Measurements from ENCODE around the gene P2RX6. TPM values are rescaled to one million over a fixed set of nuclear protein-coding genes. Genes with fewer than 3 reads are reported as not detected.

The P2RX6 gene
- total RNA-seq, 6 experiments from 2014 or later: 0.09 to 1.4 (median 0.42) TPM; not detected in 1

DNA sequence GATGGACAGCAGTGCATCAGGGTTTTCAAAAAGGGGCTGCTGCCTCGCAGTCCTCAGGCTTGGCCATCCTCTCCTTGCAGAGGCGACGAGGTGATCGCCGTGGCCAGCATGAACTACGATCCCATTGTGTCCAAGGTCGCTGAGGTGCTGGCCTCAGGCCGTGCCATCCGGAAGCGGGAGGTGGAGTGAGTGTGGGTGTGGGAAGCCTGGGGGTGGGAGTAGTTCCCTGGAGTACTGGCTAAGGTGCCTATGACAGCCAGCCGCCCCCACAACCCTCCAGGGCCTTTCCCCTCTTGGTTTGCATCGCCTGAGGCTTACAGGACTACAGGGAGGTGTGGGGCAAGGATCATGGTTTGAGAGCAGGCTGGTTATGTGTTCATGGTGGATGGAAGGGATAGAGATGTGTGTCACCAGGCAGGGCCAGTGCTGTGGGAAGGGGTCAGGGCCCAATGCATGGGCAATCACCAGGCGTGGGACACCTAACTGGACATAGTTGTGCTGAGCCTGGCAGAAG lies 35.0 kb upstream of the P2RX6 start:
- peak overlapping the region; percentile 7 to 33 (median 25) for H3K4me3 ChIP-seq
- no peaks in the 10 kb centered on the region for H3K9me3 ChIP-seq
- ATAC-seq: peak in 2 of 4 donors; percentile 10 to 25
- WGBS (ENCODE audit: insufficient coverage, low coverage, low lambda C conversion rate, missing lambda C conversion rate): 0% methylated on average over 1 of the region's 13 CpGs
- H3K27ac ChIP-seq: peak overlapping the region in 1 of 3 donors; percentile 13
- TF ChIP-seq, protein P1, sequence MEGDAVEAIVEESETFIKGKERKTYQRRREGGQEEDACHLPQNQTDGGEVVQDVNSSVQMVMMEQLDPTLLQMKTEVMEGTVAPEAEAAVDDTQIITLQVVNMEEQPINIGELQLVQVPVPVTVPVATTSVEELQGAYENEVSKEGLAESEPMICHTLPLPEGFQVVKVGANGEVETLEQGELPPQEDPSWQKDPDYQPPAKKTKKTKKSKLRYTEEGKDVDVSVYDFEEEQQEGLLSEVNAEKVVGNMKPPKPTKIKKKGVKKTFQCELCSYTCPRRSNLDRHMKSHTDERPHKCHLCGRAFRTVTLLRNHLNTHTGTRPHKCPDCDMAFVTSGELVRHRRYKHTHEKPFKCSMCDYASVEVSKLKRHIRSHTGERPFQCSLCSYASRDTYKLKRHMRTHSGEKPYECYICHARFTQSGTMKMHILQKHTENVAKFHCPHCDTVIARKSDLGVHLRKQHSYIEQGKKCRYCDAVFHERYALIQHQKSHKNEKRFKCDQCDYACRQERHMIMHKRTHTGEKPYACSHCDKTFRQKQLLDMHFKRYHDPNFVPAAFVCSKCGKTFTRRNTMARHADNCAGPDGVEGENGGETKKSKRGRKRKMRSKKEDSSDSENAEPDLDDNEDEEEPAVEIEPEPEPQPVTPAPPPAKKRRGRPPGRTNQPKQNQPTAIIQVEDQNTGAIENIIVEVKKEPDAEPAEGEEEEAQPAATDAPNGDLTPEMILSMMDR (IDR thresholded peaks at IDR 0.05): no peak
- no peak for TF ChIP-seq POLR2A (IDR thresholded peaks at IDR 0.05)
- peak in 2 of 3 donors; percentile 45 to 67 for DNase-seq
- H3K4me1 ChIP-seq: peaks cover 0 to 24% (median 5%) of the 10 kb centered on the region in 4 donors
- peaks cover 0 to 2% (median 0%) of the 10 kb centered on the region in 4 donors for H3K36me3 ChIP-seq
- H3K27me3 ChIP-seq: no peaks in the 10 kb centered on the region
- intact Hi-C loops (cut with DNase I): no loop called here

DNA sequence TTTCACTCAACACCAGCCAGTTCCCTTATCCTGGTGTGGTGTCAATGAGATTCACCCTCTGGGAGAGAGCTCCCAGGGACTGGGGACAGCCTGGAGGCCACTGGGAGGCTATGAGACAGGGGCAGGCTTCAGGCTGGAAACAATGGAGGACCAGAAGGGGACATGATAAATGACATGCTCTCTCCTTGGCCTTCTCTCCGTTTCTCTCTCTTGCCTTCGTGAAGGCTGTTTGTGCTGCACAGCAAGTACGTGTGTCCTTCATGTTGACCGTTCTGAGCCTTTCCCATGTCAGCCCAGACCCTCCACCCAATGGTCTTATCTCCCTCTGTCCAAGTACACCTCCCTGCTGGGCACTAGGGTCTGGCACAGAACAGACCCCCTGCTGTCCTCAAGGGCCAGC lies 34.4 kb upstream of the P2RX6 start:
- peaks cover 0 to 24% (median 5%) of the 10 kb centered on the region in 4 donors for H3K4me1 ChIP-seq
- ATAC-seq (no peak), DNase-seq (no peak)
- peaks cover 0 to 4% (median 0%) of the 10 kb centered on the region in 4 donors for H3K36me3 ChIP-seq
- intact Hi-C loops (cut with DNase I): no loop called here
- H3K9me3 ChIP-seq: no peaks in the 10 kb centered on the region
- H3K27ac ChIP-seq: no peak overlapping the region
- H3K4me3 ChIP-seq: no peak overlapping the region
- 100% methylated on average over 4 of the region's 4 CpGs for whole genome bisulfite sequencing (ENCODE audit: insufficient coverage, low coverage, low lambda C conversion rate, missing lambda C conversion rate)
- no peak for TF ChIP-seq POLR2A (IDR thresholded peaks at IDR 0.05)
- TF ChIP-seq, protein P1 (IDR thresholded peaks at IDR 0.05): no peak
- H3K27me3 ChIP-seq: no peaks in the 10 kb centered on the region

DNA sequence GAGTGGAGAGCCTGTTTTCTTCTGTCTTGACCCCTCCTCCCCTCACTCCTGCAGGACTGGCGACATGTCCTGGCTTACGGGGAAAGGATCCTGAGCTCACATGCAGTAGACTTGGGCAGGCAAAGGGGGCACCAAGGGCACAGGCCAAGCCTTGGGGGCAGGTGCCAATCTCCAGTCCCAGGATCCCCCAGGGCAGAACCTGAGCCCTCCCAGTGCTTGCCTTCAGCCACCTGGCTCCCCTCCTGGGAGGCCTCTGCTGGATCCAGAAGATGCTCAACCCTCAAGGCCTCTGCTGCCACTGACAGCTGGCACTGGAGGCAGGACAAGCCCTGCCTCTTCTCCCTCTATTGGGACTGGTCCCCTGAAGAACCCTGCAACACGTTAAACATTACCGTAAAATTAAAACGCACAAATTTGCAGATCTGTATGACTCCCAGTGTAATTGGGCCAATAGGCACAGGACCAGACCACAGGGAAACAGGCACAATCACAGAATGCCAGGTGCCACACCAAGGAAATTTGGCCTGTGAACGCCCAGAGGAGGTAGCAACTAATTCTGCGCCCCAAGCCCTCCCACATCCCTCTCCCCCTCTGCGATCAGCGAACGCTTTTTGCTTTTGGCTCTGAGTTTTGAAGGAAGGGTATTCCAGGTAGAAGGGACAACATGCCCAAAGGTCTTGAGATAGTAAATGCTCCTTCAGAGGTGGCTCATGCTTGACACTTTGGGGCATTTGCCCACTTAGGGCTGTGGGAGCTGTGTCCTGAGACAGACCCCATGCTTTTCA lies 33.8 kb upstream of the P2RX6 start:
- no peaks in the 10 kb centered on the region for H3K9me3 ChIP-seq
- H3K27me3 ChIP-seq: no peaks in the 10 kb centered on the region
- TF ChIP-seq, protein P1 (IDR thresholded peaks at IDR 0.05): no peak
- TF ChIP-seq POLR2A (IDR thresholded peaks at IDR 0.05): no peak
- intact Hi-C loops (cut with DNase I): no loop called here
- H3K27ac ChIP-seq: peak overlapping the region; percentile 85 to 87 (median 87)
- DNase-seq (no peak), ATAC-seq (no peak)
- peaks cover 0 to 24% (median 5%) of the 10 kb centered on the region in 4 donors for H3K4me1 ChIP-seq
- peaks cover 0 to 9% (median 0%) of the 10 kb centered on the region in 4 donors for H3K36me3 ChIP-seq
- WGBS (ENCODE audit: insufficient coverage, low coverage, low lambda C conversion rate, missing lambda C conversion rate): 40% methylated on average over 2 of the region's 10 CpGs
- peak overlapping the region; percentile 78 to 97 (median 96) for H3K4me3 ChIP-seq

DNA sequence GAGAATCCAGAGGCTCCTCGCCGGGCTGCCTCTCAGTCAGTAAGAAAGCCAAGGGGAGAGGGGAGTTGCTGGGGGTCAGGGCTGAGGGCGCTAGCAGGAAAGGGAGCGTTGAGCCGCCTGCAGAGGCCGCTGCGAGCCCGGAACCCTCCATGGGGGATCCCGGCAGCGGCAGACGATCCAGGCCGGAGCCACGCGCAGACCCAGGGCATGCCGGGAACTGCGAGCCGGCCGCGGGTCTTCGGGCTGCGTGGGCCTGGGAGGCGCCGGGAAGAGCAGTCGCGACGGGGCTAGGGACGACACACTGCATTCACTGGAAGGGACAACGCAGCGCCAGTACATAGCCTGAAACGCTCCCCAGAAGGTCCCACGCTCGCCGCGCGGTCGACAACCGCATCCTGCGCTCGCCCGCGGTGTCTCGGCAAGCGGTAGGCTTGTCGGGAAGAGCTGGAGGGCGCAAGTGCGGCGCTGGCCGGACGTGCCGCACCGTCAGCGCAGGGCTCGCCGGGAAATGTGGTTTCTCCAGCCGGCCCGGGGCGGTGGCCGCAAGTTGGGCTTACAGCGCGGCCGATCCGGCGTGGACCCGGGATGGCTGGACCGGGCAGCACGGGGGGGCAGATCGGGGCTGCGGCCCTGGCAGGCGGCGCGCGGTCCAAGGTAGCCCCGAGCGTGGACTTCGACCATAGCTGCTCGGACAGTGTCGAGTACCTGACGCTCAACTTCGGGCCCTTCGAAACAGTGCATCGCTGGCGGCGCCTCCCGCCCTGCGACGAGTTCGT lies 33.0 kb upstream of the P2RX6 start, which contains the start of gene LZTR1:
Gene LZTR1 (plus strand): TSS at position 511 of the 776 bp plus-strand sequence. CDS start 75 bp downstream, at position 586.
- TF ChIP-seq POLR2A (IDR thresholded peaks at IDR 0.05): peak; percentile 85
- TF ChIP-seq, protein P1 (IDR thresholded peaks at IDR 0.05): peak; percentile 23 to 49 (median 48)
- no peaks in the 10 kb centered on the region for H3K27me3 ChIP-seq
- peak; percentile 86 to 89 (median 87) for ATAC-seq
- intact Hi-C loops (cut with DNase I): no loop called here
- peaks cover 0 to 24% (median 5%) of the 10 kb centered on the region in 4 donors for H3K4me1 ChIP-seq
- peak within 1 kb of the TSS; percentile 78 to 97 (median 96) for H3K4me3 ChIP-seq
- DNase-seq: peak; percentile 91 to 93 (median 92)
- H3K9me3 ChIP-seq: no peaks in the 10 kb centered on the region
- H3K27ac ChIP-seq: peak within 1 kb of the TSS; percentile 85 to 87 (median 87)
- 0% methylated on average over 10 of the region's 87 CpGs for WGBS (ENCODE audit: insufficient coverage, low coverage, low lambda C conversion rate, missing lambda C conversion rate)
- H3K36me3 ChIP-seq: peaks cover 0 to 9% (median 2%) of the 10 kb centered on the region in 4 donors

Measured in right lobe of liver (tissue), 6 donors.